C4-2B (cell line): Measurements from ENCODE around the gene ADGB.
"Not testable (repeated sequence)": the region's sequence is repeated elsewhere in the genome, so short reads cannot be mapped to it uniquely, and the experiment has no call there.

Experiments
- H3K27ac ChIP-seq: fragments of 450-650 bp; 2 replicates; pipeline ENCODE4 v1.5.1; 2017
- ZFX ChIP-seq: fragments of 450-650 bp; IDR thresholded peaks from 2 replicates; pipeline ENCODE4 v1.6.1; 2017
- TF ChIP-seq, protein P1 (sequence below): fragments of 450-650 bp; conservative IDR thresholded peaks from 2 replicates; pipeline ENCODE4 v1.5.1; 2017; ENCODE audit warnings: mild to moderate bottlenecking

The ADGB gene

DNA sequence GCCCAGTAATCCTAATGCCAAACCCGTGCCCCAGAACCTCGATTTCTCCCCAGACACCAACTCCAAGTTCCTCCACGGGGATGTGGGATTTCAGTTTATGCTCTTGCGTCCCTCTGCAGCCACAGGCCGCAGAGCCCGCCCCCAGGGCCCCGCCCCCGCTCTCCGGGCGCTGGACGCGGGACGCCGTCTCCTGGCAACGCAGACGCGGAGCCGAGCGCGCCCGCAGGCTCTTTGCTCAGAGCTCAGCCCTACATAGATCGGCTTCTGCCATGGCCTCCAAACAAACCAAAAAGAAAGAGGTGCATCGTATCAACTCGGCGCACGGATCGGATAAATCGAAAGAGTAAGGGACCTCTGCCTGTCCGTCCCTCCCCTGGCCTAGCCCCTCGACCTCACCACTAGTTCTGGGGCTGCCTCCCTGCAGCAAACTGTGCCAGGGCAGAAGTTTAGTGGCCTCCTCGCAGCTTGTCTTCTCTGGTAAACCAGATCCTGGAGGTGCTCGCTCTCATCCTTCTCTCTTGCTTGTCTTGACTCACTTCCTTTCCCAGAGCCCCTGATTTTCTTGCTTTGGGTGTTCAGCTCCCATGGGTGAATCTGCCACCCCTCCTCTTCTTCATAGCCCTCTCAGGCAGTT lies at the start of gene ADGB:
TSS of gene ADGB (plus strand) at position 201 of the 634 bp plus-strand sequence. CDS start at position 270, 69 bp downstream.
- H3K27ac ChIP-seq: no peak within 1 kb of the TSS
- TF ChIP-seq ZFX: no peak
- TF ChIP-seq, protein P1, sequence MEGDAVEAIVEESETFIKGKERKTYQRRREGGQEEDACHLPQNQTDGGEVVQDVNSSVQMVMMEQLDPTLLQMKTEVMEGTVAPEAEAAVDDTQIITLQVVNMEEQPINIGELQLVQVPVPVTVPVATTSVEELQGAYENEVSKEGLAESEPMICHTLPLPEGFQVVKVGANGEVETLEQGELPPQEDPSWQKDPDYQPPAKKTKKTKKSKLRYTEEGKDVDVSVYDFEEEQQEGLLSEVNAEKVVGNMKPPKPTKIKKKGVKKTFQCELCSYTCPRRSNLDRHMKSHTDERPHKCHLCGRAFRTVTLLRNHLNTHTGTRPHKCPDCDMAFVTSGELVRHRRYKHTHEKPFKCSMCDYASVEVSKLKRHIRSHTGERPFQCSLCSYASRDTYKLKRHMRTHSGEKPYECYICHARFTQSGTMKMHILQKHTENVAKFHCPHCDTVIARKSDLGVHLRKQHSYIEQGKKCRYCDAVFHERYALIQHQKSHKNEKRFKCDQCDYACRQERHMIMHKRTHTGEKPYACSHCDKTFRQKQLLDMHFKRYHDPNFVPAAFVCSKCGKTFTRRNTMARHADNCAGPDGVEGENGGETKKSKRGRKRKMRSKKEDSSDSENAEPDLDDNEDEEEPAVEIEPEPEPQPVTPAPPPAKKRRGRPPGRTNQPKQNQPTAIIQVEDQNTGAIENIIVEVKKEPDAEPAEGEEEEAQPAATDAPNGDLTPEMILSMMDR: no peak

DNA sequence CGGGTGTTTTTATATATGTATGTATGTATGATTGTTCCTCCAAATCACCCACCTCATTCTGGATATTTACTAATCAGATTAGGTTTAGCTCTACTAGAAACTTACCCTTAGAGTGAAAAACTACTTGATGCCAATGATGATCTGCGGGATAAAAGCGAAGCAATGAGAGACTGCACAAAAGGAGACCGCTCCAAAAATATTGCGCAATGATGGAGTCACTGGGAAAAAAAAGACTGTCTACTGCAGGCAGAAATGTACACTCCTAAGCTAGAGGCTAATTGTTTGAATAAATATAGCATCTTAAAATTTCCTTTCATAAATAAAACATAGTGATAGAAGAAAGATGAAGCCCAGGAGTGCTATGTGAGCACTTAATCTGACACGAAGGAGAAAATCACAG lies 47.9 kb upstream of the ADGB start:
- H3K27ac ChIP-seq: no peak overlapping the region
- TF ChIP-seq, protein P1: no peak
- no peak for TF ChIP-seq ZFX

- no peak overlapping the region for H3K27ac ChIP-seq
- TF ChIP-seq, protein P1: no peak
- TF ChIP-seq ZFX: no peak
Observed at GRCh38 chr6:146551545-146551944, 47.2 kb upstream of the ADGB start.

DNA sequence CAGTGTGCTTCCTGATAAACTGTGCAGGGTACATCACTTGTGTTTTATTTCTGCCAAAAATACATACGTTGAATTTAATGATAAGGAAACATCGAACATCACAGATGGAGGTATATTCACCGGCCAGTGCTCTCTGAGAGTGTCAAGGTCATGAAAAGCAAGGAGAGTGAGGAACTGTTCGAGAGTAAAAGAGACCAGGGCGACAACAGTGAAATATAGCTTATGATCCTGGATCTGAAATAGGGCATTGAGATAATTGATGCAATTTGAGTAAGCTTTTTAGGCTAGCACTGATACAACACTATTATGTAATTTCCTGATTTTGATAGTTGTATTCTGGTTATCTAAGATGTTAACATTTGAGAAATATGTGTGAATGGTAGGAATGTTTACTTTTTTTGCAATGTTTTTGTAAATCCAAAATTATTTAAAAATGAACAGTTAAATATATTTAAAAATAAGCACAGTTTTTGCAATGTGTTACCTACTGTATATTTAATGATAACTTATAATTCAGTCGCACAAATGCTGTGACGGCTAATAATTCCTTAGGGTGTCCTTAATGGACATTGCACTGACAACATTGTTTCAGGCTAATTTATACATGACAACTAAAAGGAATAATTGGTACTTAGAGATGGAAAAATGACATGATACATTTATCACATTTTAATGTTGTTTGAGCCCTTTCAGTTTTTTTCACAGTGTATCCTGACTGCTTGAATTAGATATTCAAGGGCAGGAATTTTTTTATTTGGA lies 45.2 kb upstream of the ADGB start:
- H3K27ac ChIP-seq: no peak overlapping the region
- TF ChIP-seq ZFX: no peak
- TF ChIP-seq, protein P1: no peak

GRCh38 chr6:146560607-146561006 lies 38.2 kb upstream of the ADGB start:
- TF ChIP-seq, protein P1: no peak
- TF ChIP-seq ZFX: no peak
- H3K27ac ChIP-seq: no peak overlapping the region

- not testable (repeated sequence) for H3K27ac ChIP-seq
Observed at GRCh38 chr6:146566661-146567060, 32.1 kb upstream of the ADGB start.

- not testable (repeated sequence) for H3K27ac ChIP-seq
Observed at GRCh38 chr6:146568619-146569018, 30.2 kb upstream of the ADGB start.

DNA sequence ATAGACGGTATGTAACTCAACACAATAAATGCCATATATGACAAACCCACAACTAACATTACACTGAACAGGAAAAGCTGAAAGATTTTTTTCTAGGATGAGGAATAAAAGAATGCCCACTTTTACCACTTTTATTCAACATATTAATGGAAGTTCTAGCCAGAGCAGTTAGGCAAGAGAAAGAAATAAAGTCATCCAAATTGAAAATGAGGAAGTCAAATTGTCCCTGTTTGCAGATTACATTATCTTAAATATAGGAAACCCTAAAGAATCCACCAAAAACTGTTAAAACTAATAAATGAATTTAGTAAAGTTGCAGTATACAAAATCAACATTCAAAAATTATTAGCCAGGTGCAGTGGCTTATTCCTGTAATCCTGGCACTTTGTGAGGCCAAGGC lies 24.6 kb upstream of the ADGB start:
- TF ChIP-seq ZFX: no peak
- no peak overlapping the region for H3K27ac ChIP-seq

DNA sequence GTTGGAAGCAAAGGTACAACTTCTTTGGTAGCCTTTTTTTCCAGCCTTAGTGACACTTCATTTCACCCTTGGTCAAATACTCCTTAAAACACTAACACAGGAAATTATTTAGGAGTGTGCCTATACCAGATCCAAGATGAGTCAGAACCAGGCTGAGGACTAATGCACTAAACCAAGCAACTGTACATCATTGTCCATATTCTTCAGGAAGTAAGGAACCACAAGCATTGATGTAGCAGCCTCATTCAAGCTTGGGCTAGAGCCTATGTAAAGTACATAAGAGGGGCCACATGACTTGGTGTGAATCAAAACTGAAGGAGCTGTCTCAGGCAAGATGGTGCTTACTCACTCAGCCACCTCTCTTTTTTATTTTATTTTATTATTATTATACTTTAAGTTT lies 20.7 kb upstream of the ADGB start:
- TF ChIP-seq, protein P1: no peak
- TF ChIP-seq ZFX: no peak
- no peak overlapping the region for H3K27ac ChIP-seq
